Activated gamma-delta T cell treated with anti-CD3 and anti-CD28 coated beads, Interleukin-2, amount 50 U/mL, for 16 hours (primary cell): ENCODE measurements around the gene SLC9A8.

Source experiments
- DNase-seq: peaks from one replicate; pipeline ENCODE4 v3.0.0-alpha.2; 2020; ENCODE audit warnings: low read depth

The SLC9A8 gene

GRCh38 chr20:49915380-49916145, 102.9 kb downstream of the SLC9A8 start, which contains the start of gene SPATA2:
Gene SPATA2, minus strand, starts transcription at chr20:49915529. Its CDS starts 7,039 bp downstream, at chr20:49908490.
- DNase-seq, result peak; percentile 89

GRCh38 chr20:49916146-49917002, 103.7 kb downstream of the SLC9A8 start:
- DNase-seq, result no peak

DNA sequence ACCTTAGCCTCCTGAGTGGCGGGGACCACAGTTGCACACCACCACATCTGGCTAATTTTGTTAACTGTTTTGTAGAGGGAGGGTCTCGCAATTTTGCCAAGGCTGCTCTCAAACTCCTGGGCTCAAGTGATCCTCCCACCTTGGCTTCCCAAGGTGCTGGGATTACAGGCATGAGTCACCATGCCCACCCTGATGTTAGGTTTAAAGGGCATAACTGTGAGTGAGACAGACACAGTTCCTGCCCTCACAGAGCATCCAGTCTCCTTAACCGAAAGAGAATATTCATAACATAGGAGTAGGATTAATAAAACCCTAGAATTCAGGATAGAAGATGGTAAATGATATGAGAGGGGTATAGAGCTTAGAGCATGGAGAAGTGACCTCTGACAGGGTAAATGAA, 105.8 kb downstream of the SLC9A8 start:
- DNase-seq, result no peak

DNA sequence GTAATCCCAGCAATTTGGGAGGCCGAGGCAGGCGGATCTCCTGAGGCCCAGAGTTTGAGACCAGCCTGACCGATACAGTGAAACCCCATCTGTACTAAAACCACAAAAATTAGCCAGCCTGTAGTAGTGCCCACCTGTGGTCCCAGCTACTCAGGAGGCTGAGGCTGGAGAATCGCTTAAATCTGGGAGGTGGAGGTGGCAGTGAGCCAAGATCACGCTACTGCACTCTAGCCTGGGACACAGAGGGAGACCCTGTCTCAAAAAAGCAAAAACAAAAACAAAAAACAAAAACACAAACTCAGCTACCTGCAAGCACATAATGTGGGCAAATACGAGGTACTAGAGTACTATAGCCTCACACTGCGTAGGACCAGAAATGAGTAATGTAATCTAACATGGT, 106.4 kb downstream of the SLC9A8 start:
- no peak for DNase-seq

DNA sequence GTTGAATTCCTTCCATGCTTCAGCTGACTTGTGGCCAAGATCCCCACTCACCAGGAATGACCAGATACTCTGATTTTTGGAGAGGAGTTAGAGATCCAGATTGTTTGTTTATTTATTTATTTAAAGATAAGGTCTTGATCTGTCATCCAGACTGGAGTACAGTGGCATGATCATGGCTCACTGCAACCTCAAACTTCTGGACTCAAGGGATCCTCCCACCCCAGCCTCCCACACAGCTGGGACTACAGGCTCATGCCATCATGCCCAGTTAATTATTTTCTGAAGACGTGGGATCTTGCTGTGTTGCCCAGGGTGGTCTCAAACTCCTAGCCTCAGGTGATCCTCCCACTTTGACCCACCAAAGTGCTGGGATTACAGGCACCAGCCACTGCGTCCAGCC, 106.8 kb downstream of the SLC9A8 start:
- no peak for DNase-seq

DNA sequence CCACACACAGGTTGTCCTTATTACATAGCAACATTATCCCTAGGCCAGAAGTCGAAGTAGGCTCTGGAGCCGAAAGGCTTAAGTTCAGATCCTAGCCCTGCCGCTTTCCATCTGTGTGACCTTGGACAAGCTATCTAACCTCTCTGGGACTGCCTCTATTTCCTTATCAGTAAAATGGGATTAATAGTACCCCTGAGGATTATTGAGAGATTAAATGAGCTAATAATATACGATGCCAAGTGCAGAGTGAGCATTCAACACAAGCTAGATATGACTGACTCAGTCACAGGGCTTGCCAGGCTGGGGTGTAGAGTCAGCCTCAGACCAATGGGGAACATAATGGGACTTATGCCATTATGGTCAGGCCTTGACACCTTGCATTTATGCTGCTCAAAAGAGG, 111.6 kb downstream of the SLC9A8 start:
- DNase-seq, result no peak

DNA sequence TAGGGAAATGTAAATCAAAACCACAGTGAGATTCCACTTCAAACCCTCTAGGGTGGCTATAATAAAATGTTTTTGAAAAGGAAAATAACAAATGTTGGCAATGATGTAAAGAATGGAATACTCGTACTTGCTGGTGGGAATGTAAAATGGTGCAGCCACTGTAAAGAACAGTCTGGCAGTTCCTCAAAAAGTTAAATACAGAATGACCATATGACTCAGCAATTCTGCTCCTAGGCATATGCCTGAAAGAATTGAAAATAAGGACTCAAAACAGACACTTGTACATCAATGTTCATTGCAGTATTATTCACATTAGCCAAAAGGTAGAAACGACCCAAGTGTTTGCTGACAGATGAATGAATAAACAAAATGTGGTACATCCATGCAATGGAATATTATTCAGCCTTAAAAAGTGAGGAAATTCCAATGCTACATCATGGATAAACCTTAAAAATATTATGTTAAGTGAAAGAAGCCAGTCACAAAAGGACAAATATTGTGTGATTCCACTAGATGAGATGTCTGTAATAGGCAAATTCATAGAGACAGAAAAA, 113.3 kb downstream of the SLC9A8 start:
- DNase-seq, result no peak

DNA sequence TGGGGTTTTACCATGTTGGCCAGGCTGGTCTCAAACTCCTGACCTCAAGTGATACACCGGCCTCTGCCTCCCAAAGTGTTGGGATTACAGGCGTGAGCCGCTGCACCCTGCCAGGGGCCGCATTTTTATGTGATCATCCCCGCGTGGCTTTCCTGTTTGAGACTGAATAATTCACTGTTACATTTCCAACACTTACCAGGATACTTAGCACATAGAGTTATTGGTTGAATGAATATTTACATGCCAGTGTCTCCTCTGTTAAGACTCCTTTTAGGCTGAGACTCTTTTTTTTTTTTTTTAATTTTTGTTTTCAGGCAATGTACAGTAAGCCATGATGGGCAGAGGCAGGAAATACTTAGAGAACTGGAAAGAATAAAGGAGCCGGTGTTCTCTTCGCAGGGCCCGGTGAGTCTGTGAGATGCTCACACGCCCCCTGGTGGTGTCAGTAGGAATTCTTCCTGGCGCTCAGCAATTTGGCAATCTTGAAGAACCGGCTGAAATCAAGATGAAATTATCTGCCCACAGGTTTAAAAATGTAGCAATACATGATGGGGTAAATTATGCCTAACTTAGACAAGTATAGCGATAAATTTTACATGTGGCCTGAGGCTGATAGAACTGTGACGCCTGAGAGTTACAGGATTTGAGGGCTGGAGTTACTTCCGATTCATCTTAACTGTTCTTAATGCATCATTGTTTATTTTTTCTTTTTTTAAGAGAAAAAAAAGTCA, 115.9 kb downstream of the SLC9A8 start:
- DNase-seq, result peak; percentile 72

- DNase-seq, result no peak
Observed at GRCh38 chr20:49929142-49929494, 116.5 kb downstream of the SLC9A8 start.

DNA sequence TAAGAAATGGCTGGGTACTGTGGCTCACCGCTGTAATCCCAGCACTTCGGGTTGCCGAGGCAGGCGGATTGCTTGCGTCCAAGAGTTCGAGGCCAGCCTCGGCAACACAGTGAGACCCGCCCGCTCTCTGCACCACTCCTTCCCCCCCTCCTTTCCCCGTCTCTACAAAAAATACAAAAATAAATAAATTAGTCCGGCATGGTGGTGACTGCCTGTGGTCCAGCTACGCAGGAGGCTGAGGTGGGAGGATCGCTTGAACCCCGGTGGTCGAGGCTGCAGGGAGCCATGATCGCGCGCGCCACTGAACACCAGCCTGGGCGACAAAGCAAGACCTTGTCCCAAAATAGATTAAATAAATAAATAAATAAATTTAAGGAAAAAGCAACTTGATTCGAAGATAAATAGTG, 123.1 kb downstream of the SLC9A8 start:
- DNase-seq, result no peak

GRCh38 chr20:49936153-49937026, 123.8 kb downstream of the SLC9A8 start, which contains the start of gene RNF114:
Gene RNF114, plus strand, starts transcription at chr20:49936397. Its CDS starts 16 bp downstream, at chr20:49936413.
- peak; percentile 87 for DNase-seq

DNA sequence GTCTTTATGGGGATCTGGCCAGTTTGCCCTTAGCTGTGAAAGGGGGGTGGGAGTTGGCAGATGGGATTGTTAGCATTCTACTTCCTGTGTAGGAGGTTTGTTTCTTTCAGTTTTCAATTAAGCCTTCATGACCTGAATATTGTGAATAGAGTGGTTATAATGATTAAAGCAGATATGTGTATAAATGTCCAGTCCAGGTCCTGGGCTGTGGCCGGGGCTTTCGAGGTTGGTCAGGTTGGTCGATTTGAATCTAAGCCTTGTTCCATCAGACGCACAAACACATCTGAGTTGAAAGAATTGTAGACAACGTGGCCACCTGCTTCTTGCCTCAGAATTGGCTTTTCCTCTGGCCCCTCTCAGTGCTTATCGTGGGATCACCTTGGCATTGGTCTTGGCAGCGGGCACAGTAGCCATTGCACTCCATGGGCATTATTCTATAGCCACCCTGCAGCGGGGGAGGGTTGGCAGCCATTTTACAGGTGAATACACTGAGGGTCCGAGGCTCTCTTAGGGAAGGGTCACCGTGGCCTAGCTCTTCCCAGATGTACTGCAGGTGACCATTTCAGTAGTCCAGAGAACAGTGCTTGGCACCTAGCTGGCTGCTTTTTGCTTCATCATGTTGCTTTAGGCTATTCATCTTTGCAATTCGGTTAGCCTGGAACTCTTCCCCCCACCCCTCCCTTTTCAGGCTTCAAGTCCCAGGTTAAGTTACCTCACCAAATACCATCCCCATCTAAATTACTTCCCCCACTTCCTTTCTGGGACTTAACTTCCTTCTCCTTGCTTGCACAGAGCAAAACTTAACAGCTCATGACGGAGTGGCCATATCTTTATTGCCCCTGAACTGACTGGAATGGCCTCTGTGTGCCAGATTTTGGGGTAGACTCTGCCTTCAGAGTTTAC, 124.7 kb downstream of the SLC9A8 start:
- no peak for DNase-seq

GRCh38 chr20:49938173-49939163, 125.8 kb downstream of the SLC9A8 start:
- no peak for DNase-seq

DNA sequence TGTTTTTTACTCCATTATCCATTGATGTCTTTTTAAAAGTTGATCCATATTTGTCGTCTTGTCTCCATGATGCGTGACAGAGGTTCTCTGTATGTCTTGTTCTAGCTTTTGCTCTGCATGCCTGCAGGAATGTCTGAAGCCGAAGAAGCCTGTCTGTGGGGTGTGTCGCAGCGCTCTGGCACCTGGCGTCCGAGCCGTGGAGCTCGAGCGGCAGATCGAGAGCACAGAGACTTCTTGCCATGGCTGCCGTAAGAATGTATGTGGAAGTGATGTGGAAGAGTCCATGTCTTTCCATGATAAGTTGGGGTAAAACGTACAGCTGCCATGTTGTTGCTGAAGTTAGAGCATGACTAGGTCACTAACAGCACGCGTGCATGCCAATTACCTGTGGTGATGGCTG, 128.8 kb downstream of the SLC9A8 start:
- no peak for DNase-seq
